ENCODE data around the gene TMEM255A.

GRCh38 chrX:120331116-120331515 lies 19.9 kb upstream of the TMEM255A start:
- TF ChIP-seq CTCF (IDR thresholded peaks at IDR 0.05) (no peak), POLR2A (IDR thresholded peaks at IDR 0.05) (no peak)
